Heart left ventricle (tissue), 13 donors: ENCODE results near the gene TROAP.
A peak's percentile ranks its signal among the peaks of the same experiment; 100 is the strongest.

ENCODE experiments used
- POLR2A ChIP-seq, 2 donors: fragments of 450-650 bp; IDR thresholded peaks; one replicate each; pipeline ENCODE4 v1.6.1; 2017; ENCODE audit warnings: antibody characterized with exemption in 2 of 2, mild to moderate bottlenecking in 2 of 2, moderate library complexity in 2 of 2
- TF ChIP-seq, protein P1 (sequence below), 12 donors: fragments of 200-600 bp; sonication (generic) in 4 of 12; IDR thresholded peaks; one replicate each; pipeline versions ENCODE4 v1.5.0 to v1.8.0; 2018 to 2022; ENCODE audit warnings: antibody characterized with exemption in 12 of 12, mild to moderate bottlenecking in 5 of 12
- donor health status: ischemic (EF 13 %, LVEDD 7.1; RV severe dilation, severe dysfunction).
- donor health status: DM: no; HTN: yes; CAD: no.
- donor health status: DM: no; HTN: no; CAD: no.
- donor health status: ischemic (EF 25% LVEDD 6.9; RV normal size, moderate dysfunction).
- donor health status: ischemic (EF 25% LVEDD 5.7; RV mildly dilated, moderate dysfunction).
- donor health status: ischemic (EF 35%, LVEDD 5.7; RV mildly dilated, moderate dysfunction).
- donor health status: nonischemic (EF 11% LVEDD 7.7; RV severe dilation, severe dysfunction).
- donor health status: DM: yes; HTN: yes; CAD: no.
- donor health status: PGD.
- donor health status: ischemic (EF 29% LVEDD 5.4; RV normal size, mild dysfunction).
- donor health status: nonischemic (EF 23%, LVEDD 6.1; RV moderate dilation, normal function).

DNA sequence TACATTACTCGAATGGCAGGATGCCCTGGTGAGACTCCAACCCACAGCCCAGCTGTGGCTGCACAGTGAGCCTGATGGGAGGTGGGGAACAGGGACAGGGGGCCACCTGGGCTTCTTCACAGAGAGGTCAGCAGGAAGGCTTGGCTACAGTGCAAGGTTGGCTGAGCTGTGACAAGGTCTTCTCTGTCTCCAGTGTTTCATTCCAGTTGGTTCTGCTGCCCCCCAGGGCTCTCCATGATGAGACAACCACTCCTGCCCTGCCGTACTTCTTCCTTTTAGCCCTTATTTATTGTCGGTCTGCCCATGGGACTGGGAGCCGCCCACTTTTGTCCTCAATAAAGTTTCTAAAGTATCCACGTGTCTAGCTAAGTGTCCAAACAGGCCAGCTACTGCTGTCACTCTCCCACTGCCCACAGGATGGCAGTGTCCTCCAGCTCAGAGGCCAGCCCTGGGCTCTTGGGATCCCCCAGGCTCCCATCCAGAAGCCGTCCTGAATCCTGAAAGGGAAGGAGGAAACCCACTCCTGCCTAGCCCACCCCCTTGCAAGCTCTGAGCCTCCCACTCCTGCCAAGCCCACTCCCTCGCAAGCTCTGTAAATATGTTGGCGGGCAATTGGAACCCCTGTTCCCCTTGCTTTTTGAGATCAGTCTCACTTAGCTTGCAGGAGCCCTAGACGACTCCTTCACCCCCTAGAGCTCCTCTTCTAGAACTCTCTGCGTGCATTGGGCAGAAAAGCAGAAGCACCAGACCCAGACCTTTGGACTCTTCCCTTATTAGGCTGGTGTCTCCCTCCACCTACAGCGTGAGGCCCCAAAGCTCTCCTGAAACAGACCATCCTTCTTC lies 8.5 kb downstream of the TROAP start:
- TF ChIP-seq, protein P1, sequence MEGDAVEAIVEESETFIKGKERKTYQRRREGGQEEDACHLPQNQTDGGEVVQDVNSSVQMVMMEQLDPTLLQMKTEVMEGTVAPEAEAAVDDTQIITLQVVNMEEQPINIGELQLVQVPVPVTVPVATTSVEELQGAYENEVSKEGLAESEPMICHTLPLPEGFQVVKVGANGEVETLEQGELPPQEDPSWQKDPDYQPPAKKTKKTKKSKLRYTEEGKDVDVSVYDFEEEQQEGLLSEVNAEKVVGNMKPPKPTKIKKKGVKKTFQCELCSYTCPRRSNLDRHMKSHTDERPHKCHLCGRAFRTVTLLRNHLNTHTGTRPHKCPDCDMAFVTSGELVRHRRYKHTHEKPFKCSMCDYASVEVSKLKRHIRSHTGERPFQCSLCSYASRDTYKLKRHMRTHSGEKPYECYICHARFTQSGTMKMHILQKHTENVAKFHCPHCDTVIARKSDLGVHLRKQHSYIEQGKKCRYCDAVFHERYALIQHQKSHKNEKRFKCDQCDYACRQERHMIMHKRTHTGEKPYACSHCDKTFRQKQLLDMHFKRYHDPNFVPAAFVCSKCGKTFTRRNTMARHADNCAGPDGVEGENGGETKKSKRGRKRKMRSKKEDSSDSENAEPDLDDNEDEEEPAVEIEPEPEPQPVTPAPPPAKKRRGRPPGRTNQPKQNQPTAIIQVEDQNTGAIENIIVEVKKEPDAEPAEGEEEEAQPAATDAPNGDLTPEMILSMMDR (IDR thresholded peaks at IDR 0.05): peak; percentile 58 to 82 (median 76)
- TF ChIP-seq POLR2A (IDR thresholded peaks at IDR 0.05): no peak
